Activated CD4-positive, alpha-beta T cell treated with anti-CD3 and anti-CD28 coated beads for 24 hours (primary cell): Measurements from ENCODE around the gene TMEM267.
"Not testable (repeated sequence)": the region's sequence is repeated elsewhere in the genome, so short reads cannot be mapped to it uniquely, and the experiment has no call there.

Experiments
- DNase-seq, 2 donors: peaks; one replicate each; pipeline ENCODE4 v3.0.0-alpha.2; 2020; ENCODE audit warnings: low read depth in 2 of 2

Gene TMEM267

DNA sequence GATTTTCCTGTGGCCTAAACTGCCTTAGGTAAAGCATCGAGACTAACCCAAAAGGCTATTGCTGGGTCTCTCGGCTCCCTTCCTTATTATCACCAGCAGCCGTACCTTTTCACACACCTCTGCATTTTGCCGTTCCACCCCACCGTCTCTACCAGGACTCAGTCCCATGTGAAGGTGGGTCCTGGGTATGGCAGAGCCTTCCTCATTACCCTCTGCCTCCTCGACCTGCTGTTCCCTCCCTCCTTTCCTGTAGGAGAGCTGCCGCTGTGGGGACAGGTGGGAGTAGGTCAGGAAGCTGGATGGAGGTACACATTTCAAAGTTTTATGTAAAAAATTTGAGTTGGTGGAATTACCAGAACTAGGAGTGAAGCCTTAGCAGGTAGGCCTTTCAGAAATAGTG lies 73.3 kb downstream of the TMEM267 start:
- no peak for DNase-seq

- no peak for DNase-seq
These were observed 73.8 kb downstream of the TMEM267 start for GRCh38 chr5:43409809-43410271.

DNA sequence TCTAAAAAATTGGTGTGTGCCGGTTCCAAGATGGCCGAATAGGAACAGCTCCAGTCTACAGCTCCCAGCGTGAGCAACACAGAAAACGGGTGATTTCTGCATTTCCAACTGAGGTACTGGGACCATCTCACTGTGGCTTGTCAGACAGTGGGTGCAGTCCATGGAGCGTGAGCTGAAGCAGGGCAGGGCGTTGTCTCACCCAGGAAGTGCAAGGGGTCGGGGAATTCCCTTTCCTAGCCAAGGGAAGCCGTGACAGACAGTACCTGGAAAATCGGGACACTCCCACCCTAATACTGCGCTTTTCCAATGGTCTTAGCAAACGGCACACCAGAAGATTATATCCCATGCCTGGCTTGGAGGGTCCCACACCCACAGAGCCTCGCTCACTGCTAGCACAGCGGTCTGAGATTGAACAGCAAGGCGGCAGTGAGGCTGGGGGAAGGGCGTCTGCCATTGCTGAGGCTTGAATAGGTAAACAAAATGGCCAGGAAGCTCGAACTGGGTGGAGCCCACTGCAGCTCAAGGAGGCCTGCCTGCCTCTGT lies 81.1 kb downstream of the TMEM267 start:
- not testable (repeated sequence) for DNase-seq

DNA sequence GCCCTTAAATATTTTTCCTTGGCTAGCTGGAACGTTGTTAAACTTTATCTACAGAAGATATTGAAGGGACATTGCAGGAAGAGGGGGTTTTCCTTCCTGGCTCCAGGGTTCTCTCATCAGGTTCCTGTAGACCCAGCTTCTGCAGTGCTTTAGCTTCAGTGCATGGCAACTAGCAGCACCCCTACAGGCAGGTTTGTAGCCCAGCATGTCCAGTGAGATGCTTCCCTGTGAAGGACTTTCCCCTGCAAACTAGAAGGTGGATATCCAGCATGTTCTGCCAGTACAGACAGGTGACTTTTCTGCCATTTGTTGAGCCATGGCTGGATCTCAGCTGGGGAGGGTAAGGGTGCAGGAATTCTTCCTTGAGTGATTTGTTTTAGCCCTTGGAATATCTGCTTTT lies 81.8 kb downstream of the TMEM267 start:
- no peak for DNase-seq

- no peak for DNase-seq
These were observed 83.6 kb downstream of the TMEM267 start for GRCh38 chr5:43400082-43400481.

DNA sequence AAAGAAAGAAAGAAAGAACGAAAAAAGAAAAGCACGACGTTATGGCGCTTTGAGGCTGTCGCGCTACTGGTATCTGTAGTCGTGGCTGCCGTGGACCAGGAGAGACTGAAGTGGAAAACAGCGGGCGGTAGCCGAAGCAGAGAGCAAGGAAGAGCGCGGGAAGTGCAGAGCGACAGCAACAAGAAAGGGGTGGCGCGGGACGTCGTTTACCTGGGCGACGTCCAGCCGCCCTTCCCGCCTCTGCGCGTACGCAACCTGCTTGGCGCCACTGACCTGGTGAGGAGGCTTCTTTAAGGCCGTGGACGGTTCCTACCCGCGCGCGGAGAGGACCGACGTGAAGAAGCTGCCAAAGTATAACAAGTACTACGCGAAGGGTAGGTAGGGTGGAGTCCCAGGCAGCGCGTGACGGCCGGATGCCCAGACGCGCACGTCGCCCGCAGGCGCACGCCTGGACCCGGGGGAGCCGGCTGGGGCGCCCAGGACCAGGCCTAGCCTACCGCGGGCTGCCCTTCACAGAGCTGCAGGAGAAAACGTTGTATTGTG lies 86.8 kb downstream of the TMEM267 start:
- peak; percentile 43 to 51 for DNase-seq
